ENCODE results near the gene RIC8B.

Gene RIC8B

GRCh38 chr12:106839333-106839732 lies 64.9 kb downstream of the RIC8B start:
- Histone ChIP-seq H2BK12ac (ENCODE audit: low read length in 2 of 2) (no peak overlapping the region), H4K91ac (ENCODE audit: low read length) (no peak overlapping the region), H3K79me1 (replicated peaks; ENCODE audit: low read length, poor library complexity, severe bottlenecking) (peaks cover 6% of the 10 kb centered on the region), H2BK15ac (ENCODE audit: low read depth, poor library complexity, severe bottlenecking) (no peak overlapping the region), H3K9me3 (ENCODE audit: control insufficient read depth, low read length) (no peaks in the 10 kb centered on the region), H4K8ac (ENCODE audit: low read length) (no peak overlapping the region), H3K4me1 (ENCODE audit: control insufficient read depth, insufficient read depth, low read depth, low read length) (peaks cover 1% of the 10 kb centered on the region), H3K27me3 (ENCODE audit: control insufficient read depth in 1 of 2, insufficient read depth in 1 of 2, low read length in 2 of 2) (no peaks in the 10 kb centered on the region), H2AK5ac (ENCODE audit: low read length, severe bottlenecking) (no peak overlapping the region), H3K4ac (ENCODE audit: low read depth in 1 of 2, low read length in 2 of 2) (no peak overlapping the region), H2BK120ac (ENCODE audit: low read depth, low read length) (no peak overlapping the region), H3K14ac (ENCODE audit: low read length in 2 of 2) (no peak overlapping the region), H2BK5ac (ENCODE audit: low read depth, low read length, poor library complexity, severe bottlenecking) (no peak overlapping the region), H3K36me3 (ENCODE audit: control insufficient read depth in 1 of 2, insufficient read depth in 2 of 2, low read depth in 1 of 2, low read length in 2 of 2) (peaks cover 0 to 31% of the 10 kb centered on the region in 2 experiments), H3K4me3 (ENCODE audit: insufficient read depth in 1 of 2, low read depth in 1 of 2, low read length in 2 of 2) (no peak overlapping the region), H3K27ac (ENCODE audit: low read length, poor library complexity, severe bottlenecking) (no peak overlapping the region), H2AFZ (ENCODE audit: low read depth, low read length) (no peak overlapping the region), H3K18ac (ENCODE audit: low read depth in 1 of 2, low read length in 2 of 2) (peak overlapping the region in 1 of 2 experiments; percentile 72), H3K23ac (ENCODE audit: low read length in 2 of 2) (no peak overlapping the region), H3K4me2 (ENCODE audit: low read length, poor library complexity, severe bottlenecking) (no peak overlapping the region), H3K9ac (ENCODE audit: low read length) (no peak overlapping the region)
- no CpG with 5 or more reads among the region's 1 CpG for WGBS
- DNase-seq = peak; percentile 41

- no peak overlapping the region for H3K4ac ChIP-seq (ENCODE audit: low read depth in 1 of 2, low read length in 2 of 2)
- H4K91ac ChIP-seq (ENCODE audit: low read length) = no peak overlapping the region
- H3K9ac ChIP-seq (ENCODE audit: low read length) = peak overlapping the region; percentile 58
- peak; percentile 80 for DNase-seq
- no peak overlapping the region for H3K23ac ChIP-seq (ENCODE audit: low read length in 2 of 2)
- no peak overlapping the region for H2AK5ac ChIP-seq (ENCODE audit: low read length, severe bottlenecking)
- H3K14ac ChIP-seq (ENCODE audit: low read length in 2 of 2) = no peak overlapping the region
- no peak overlapping the region for H2BK15ac ChIP-seq (ENCODE audit: low read depth, poor library complexity, severe bottlenecking)
- no peaks in the 10 kb centered on the region for H3K9me3 ChIP-seq (ENCODE audit: control insufficient read depth, low read length)
- no peak overlapping the region for H2BK12ac ChIP-seq (ENCODE audit: low read length in 2 of 2)
- H3K36me3 ChIP-seq (ENCODE audit: control insufficient read depth in 1 of 2, insufficient read depth in 2 of 2, low read depth in 1 of 2, low read length in 2 of 2) = peaks cover 0 to 37% of the 10 kb centered on the region in 2 experiments
- H3K79me1 ChIP-seq (replicated peaks; ENCODE audit: low read length, poor library complexity, severe bottlenecking) = peaks cover 9% of the 10 kb centered on the region
- H3K4me1 ChIP-seq (ENCODE audit: control insufficient read depth, insufficient read depth, low read depth, low read length) = peaks cover 1% of the 10 kb centered on the region
- H3K27me3 ChIP-seq (ENCODE audit: control insufficient read depth in 1 of 2, insufficient read depth in 1 of 2, low read length in 2 of 2) = no peaks in the 10 kb centered on the region
- H3K4me2 ChIP-seq (ENCODE audit: low read length, poor library complexity, severe bottlenecking) = no peak overlapping the region
- H4K8ac ChIP-seq (ENCODE audit: low read length) = no peak overlapping the region
- H3K18ac ChIP-seq (ENCODE audit: low read depth in 1 of 2, low read length in 2 of 2) = no peak overlapping the region
- H2AFZ ChIP-seq (ENCODE audit: low read depth, low read length) = no peak overlapping the region
- 0% methylated on average over 1 of the region's 1 CpG for WGBS
- H3K4me3 ChIP-seq (ENCODE audit: insufficient read depth in 1 of 2, low read depth in 1 of 2, low read length in 2 of 2) = no peak overlapping the region
- no peak overlapping the region for H2BK5ac ChIP-seq (ENCODE audit: low read depth, low read length, poor library complexity, severe bottlenecking)
- H3K27ac ChIP-seq (ENCODE audit: low read length, poor library complexity, severe bottlenecking) = peak overlapping the region; percentile 44
- H2BK120ac ChIP-seq (ENCODE audit: low read depth, low read length) = no peak overlapping the region
Measured at GRCh38 chr12:106840243-106840642, 65.8 kb downstream of the RIC8B start.

- Histone ChIP-seq H4K8ac (ENCODE audit: low read length) (no peak overlapping the region), H2BK5ac (ENCODE audit: low read depth, low read length, poor library complexity, severe bottlenecking) (no peak overlapping the region), H3K27ac (ENCODE audit: low read length, poor library complexity, severe bottlenecking) (no peak overlapping the region), H2BK120ac (ENCODE audit: low read depth, low read length) (no peak overlapping the region), H3K36me3 (ENCODE audit: control insufficient read depth in 1 of 2, insufficient read depth in 2 of 2, low read depth in 1 of 2, low read length in 2 of 2) (peaks cover 0 to 44% of the 10 kb centered on the region in 2 experiments), H2AFZ (ENCODE audit: low read depth, low read length) (no peak overlapping the region), H2BK12ac (ENCODE audit: low read length in 2 of 2) (no peak overlapping the region), H3K4me1 (ENCODE audit: control insufficient read depth, insufficient read depth, low read depth, low read length) (peaks cover 1% of the 10 kb centered on the region), H3K18ac (ENCODE audit: low read depth in 1 of 2, low read length in 2 of 2) (no peak overlapping the region), H3K4me2 (ENCODE audit: low read length, poor library complexity, severe bottlenecking) (no peak overlapping the region), H2BK15ac (ENCODE audit: low read depth, poor library complexity, severe bottlenecking) (no peak overlapping the region), H3K9me3 (ENCODE audit: control insufficient read depth, low read length) (no peaks in the 10 kb centered on the region), H3K79me1 (replicated peaks; ENCODE audit: low read length, poor library complexity, severe bottlenecking) (peaks cover 6% of the 10 kb centered on the region), H3K23ac (ENCODE audit: low read length in 2 of 2) (no peak overlapping the region), H4K91ac (ENCODE audit: low read length) (no peak overlapping the region), H3K14ac (ENCODE audit: low read length in 2 of 2) (no peak overlapping the region), H3K4me3 (ENCODE audit: insufficient read depth in 1 of 2, low read depth in 1 of 2, low read length in 2 of 2) (no peak overlapping the region), H2AK5ac (ENCODE audit: low read length, severe bottlenecking) (no peak overlapping the region), H3K4ac (ENCODE audit: low read depth in 1 of 2, low read length in 2 of 2) (no peak overlapping the region), H3K9ac (ENCODE audit: low read length) (peak overlapping the region; percentile 58), H3K27me3 (ENCODE audit: control insufficient read depth in 1 of 2, insufficient read depth in 1 of 2, low read length in 2 of 2) (no peaks in the 10 kb centered on the region)
- peak; percentile 75 for DNase-seq
- WGBS = no CpG with 5 or more reads among the region's 1 CpG
Measured at GRCh38 chr12:106841510-106842302, 67.2 kb downstream of the RIC8B start.

- 96% methylated on average over 4 of the region's 4 CpGs for WGBS
- H3K4ac ChIP-seq (ENCODE audit: low read depth in 1 of 2, low read length in 2 of 2) = no peak overlapping the region
- H3K36me3 ChIP-seq (ENCODE audit: control insufficient read depth in 1 of 2, insufficient read depth in 2 of 2, low read depth in 1 of 2, low read length in 2 of 2) = peaks cover 4 to 55% of the 10 kb centered on the region in 2 experiments
- no peak overlapping the region for H2BK5ac ChIP-seq (ENCODE audit: low read depth, low read length, poor library complexity, severe bottlenecking)
- no peak overlapping the region for H3K4me2 ChIP-seq (ENCODE audit: low read length, poor library complexity, severe bottlenecking)
- no peak overlapping the region for H2AFZ ChIP-seq (ENCODE audit: low read depth, low read length)
- H3K14ac ChIP-seq (ENCODE audit: low read length in 2 of 2) = no peak overlapping the region
- no peak overlapping the region for H2BK12ac ChIP-seq (ENCODE audit: low read length in 2 of 2)
- no peak overlapping the region for H2AK5ac ChIP-seq (ENCODE audit: low read length, severe bottlenecking)
- H3K23ac ChIP-seq (ENCODE audit: low read length in 2 of 2) = no peak overlapping the region
- H3K9me3 ChIP-seq (ENCODE audit: control insufficient read depth, low read length) = no peaks in the 10 kb centered on the region
- H3K27ac ChIP-seq (ENCODE audit: low read length, poor library complexity, severe bottlenecking) = no peak overlapping the region
- H2BK120ac ChIP-seq (ENCODE audit: low read depth, low read length) = no peak overlapping the region
- H3K4me1 ChIP-seq (ENCODE audit: control insufficient read depth, insufficient read depth, low read depth, low read length) = no peaks in the 10 kb centered on the region
- peaks cover 8% of the 10 kb centered on the region for H3K79me1 ChIP-seq (replicated peaks; ENCODE audit: low read length, poor library complexity, severe bottlenecking)
- H3K27me3 ChIP-seq (ENCODE audit: control insufficient read depth in 1 of 2, insufficient read depth in 1 of 2, low read length in 2 of 2) = no peaks in the 10 kb centered on the region
- H4K91ac ChIP-seq (ENCODE audit: low read length) = no peak overlapping the region
- DNase-seq = no peak
- no peak overlapping the region for H2BK15ac ChIP-seq (ENCODE audit: low read depth, poor library complexity, severe bottlenecking)
- no peak overlapping the region for H3K9ac ChIP-seq (ENCODE audit: low read length)
- H3K18ac ChIP-seq (ENCODE audit: low read depth in 1 of 2, low read length in 2 of 2) = no peak overlapping the region
- no peak overlapping the region for H4K8ac ChIP-seq (ENCODE audit: low read length)
- no peak overlapping the region for H3K4me3 ChIP-seq (ENCODE audit: insufficient read depth in 1 of 2, low read depth in 1 of 2, low read length in 2 of 2)
Measured at GRCh38 chr12:106845902-106846301, 71.4 kb downstream of the RIC8B start.

Data from mesenchymal stem cell (in vitro differentiated cells and primary cell).